NCI-H1930 (cell line): ENCODE data around the gene KRTAP5-6.

Experiments used
- DNase-seq, 2 experiments: peaks; one replicate each; lab custom pipeline; 2025; lab: John Stamatoyannopoulos, UW

Gene KRTAP5-6

DNA sequence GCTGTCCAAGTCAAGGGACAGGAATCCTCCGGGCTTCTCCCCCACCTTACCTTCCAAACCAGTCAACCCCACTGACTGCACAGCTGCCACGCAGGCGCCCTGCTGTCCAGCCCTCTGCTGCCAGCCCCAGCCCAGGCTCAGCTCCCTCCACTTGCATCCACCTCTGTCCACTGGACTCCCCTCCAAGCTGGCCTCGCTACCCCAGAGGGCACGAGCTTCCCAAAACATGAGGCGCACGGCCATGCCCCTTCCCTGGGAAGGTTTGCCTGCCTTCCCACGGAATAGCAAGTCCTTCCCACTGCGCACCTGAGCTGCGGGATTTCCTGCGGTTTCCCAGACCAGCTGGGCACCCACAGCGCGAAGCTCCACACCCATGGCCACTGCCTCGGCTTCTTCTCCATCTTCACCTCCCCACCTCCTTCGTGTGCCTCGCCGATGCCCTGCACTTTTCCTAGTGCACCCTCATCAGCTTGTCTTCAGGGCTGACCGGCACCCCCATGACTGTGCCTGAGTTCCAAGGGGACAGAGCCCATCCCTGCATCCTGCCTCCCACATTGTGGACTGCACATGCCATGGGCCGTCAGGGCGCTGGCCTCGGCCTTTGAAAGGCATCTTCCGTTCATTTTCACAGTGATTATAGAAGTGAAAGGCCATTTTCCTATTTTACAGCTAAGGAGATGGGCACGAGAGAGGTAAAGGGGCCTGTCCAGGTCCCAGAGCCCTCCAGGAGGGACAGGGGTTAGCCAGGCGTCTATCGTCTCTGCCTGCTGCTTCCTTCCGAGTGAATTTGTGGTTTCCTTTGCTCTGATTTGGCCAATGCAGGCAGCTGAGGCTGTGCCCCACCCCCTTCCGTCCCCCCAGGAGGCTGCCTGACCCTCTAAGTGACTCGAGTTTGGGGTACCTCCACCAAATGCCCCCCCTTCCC lies 37.0 kb downstream of the KRTAP5-6 start:
- DNase-seq = no peak

DNA sequence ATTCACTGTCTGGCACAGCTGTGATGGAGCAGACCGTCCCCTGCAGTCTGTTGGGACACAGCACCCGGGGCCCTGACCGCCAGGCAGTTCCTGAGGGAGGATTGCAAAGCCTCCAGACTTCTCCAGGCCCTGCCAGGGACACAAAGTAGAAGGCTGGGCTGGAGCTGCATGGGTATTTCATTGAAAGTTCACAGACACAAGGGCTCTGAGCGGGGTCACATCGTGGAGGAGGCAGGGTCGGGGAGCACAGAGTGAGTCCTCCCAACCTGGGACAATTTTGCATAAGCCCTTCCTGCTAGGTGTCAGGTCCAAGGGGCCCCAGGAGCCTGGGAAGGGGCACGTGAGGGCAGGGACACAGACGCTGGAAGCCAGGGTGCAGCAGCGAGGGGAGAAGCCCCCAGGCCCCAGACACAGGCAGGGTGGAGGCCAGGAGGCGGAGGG lies 37.7 kb downstream of the KRTAP5-6 start:
- no peak for DNase-seq

DNA sequence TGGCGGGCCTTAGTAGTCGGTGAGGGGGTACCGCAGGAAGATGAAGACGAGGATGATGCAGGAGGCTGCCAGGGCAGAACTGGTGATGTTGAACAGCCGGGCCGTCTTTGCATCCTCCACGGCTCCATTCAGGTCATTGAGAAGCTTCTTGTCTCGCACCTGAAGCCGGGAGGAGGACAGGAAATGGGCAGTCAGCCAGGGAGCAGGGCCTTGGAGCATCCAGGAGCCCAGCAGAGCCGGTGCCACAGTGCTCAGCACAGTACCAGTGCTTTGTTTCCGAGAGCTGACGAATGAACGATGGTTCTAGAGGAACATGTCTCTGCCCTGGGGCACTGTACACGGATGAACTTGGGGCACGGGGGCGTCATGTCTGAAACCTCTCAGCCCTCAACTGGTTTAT lies 38.3 kb downstream of the KRTAP5-6 start:
- DNase-seq = no peak

DNA sequence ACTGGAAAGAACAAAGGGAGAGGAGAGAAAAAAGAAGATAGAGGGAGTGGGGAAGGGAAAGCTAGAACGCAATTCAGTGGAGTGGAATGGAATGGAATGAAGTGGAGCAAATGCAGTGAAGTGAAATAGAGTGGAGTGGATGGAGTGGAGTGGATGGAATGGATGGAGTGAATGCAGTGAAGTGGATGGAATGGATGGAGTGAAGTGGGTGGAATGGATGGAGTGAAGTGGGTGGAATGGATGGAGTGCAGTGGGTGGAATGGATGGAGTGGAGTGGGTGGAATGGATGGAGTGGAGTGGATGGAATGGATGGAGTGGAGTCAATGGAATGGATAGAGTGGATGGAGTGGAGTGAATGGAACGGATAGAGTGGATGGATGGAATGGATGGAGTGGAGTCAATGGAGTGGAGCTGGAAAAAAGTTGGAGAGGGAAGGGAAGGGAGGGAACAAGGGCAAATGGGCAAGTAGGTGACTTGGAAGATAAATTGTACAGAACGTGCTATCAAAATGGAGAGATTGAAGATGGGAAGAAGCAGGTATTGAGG lies 39.5 kb downstream of the KRTAP5-6 start:
- DNase-seq = no peak

DNA sequence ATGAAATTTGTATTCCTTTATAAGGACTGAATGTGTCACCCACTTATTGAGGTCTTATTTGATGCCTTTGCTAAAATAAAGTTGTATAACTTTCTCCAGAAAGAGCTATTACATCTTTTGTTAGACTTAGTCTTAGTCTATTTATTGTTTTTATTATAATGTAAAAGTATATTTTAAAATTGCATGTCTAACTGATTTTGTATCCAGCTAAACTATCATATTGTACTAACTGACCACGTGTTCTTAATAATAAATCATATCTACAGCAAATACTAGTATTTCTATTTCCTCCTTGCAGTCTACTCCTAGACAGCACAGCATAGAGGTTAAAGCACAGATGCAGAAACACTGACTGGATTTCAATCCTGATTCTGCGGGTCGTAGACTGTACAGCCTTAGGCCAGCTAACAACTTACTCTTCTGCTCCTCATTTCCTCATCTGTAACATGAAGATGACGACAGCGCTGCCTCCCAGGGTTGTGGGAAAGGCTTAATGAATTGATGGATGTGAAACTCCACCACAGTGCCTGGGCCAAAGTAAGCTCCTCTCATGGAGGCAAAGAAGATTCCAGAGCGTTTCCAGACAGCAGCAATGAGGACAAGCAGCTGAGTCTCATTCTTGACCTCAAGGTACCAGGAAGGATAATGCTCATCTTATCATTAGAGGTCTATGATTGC lies 40.2 kb downstream of the KRTAP5-6 start:
- DNase-seq = no peak

DNA sequence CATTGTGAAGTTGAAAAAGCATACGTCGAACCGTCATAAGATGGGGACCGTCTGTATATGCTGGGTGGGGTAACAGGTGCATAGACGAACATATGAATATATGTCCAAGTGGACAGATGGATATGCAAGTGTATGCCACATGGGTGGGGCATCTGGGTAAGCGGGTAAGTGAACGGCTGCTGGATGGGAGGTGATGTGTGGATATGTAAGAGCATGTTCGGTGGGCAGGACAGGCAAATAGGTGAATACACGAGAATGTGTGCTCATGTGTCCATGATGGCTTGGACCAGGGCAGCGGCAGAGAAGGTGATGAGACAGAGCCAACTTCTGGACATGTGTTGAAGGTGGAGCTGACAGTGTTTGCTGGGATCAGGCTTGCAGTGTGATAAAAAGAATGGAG lies 41.4 kb downstream of the KRTAP5-6 start:
- DNase-seq = no peak

DNA sequence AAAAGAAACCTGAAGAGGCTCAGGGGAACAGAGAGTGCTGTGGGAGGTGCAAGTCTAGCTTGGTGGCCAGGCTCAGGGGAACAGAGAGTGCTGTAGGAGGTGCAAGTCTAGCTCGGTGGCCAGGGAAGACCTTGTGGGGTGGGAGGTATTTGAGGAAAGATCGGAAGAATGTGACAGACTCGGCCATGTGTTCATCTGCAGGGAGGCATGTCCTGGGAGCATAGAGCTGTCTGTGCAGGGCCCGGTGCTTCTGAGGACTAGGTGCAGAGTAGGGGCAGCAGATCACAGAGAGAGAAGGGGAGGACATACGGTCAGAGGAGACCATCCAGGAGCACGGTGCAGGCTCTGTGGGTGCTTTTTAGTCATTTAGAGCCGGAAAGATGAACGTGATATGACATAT lies 42.6 kb downstream of the KRTAP5-6 start:
- DNase-seq = no peak

DNA sequence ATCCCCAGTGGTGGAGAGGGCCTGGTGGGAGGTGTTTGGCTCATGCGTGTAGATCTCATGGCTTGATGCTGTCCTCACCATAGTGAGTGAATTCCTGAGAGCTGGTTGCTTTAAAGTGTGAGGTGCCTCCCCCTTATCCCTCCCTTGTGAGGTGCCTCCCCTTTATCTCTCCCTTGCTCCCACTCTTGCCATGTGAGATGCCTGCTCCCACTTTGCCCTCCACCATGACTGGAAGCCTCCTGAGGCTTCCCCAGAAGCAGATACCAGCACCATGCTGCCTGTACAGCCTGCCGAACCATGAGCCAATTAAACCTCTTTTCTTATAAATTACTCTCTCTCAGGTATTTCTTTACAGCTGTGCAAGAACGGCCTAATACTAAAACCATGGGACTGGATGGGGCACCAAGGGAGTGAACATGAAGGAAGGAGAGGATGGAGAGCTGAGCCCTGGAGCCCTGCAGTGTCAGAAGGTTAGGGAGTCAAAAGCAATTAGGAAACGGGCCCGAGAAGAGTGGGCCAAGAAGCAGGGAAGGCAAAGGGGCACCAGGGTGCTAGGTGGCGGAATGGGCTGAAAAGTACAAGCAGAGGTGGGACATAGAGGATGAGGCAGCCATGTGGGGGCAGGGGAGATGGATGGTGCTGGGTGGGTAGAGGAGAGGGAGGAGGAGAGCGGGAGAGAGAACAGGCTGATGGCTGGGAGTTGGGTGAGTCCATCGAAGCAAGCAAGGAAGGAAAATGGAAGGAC lies 44.0 kb downstream of the KRTAP5-6 start:
- no peak for DNase-seq

DNA sequence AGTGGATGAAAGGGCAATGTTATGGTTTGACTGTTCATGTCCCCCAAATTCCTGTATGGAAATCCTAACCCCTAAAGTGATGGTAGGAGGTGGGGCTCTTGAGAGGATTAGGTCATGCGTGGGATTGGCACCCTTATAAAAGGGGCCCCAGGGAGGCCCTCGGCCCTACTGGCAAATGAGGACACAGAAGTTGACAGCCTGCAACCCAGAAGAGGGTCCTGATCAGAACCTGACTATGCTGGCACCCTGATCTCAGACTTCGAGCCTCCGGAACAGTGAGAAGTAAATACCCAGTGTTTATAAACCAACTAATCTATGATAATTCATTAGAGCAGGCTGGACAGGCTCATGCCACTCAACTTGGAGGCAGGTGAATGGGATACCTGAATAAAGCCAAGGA lies 44.7 kb downstream of the KRTAP5-6 start:
- DNase-seq = no peak

DNA sequence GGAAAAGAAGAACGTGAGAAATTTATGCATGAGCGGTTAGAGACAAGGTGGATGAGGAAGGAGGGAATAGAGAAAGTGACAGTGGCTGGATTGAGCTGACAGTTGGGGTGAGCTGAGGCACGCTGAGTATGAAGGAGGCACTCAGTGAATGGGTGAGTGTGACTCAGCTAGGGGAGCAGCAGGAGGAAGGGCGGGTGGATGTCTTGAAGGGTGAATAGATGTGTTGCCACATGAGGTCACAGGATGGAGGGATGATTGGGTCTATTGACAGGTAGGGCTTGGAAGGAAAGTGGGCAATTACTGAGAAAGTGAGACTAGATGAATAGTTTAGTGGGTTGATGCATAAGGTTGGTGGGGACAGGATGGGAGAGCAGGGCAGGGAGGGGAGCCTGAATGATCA lies 45.4 kb downstream of the KRTAP5-6 start:
- DNase-seq = no peak

DNA sequence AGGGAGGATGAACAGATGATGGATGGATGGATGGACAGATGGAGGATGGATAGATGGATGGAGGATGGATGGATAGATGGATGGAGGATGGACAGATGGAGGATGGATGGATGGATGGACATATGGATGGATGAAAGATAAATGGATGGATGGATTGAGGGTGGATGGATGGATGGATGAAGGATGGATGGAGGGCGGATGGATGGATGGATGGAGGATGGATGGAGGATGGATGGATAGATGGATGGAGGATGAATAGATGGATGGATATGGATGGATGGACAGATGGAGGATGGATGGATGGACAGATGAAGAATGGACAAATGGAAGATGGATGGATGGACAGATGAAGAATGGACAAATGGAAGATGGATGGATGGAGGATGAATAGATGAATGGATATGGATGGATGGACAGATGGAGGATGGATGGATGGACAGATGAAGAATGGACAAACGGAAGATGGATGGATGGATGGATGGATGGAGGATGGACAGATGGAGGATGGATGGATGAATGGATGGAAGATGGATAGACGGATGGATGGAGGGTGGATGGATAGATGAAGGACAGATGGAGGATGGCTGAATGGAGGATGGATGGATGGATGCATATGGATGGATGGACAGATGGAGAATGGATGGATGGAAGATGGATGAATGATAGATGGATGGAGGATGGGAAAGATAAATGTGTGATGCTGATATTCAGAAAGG lies 46.0 kb downstream of the KRTAP5-6 start:
- no peak for DNase-seq

DNA sequence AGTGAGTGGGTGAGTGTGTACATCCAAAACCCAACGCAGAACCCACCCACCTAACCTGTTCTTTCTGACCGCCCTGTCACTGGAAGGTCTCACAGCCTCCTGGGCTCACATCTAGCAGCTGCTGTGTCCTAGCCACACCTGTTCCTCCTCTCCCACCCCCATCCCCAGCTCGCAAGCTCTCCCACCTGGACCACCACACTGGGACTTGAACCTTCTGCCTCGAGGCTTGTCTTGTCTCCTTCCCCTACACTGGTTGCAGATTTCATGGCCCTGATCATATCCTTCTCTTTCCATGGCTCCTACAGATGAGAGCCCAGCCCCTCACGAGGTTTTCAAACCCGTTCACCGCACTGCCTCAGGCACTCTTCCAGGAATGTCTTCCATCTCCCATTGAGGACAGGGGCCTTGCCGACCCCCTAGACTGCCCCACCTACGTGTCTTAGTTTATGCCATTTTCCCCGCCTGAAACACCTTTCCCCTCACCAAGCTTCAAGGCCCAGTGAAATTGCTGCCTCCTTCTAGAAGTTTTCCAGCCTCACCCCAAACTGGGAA lies 46.7 kb downstream of the KRTAP5-6 start:
- no peak for DNase-seq

DNA sequence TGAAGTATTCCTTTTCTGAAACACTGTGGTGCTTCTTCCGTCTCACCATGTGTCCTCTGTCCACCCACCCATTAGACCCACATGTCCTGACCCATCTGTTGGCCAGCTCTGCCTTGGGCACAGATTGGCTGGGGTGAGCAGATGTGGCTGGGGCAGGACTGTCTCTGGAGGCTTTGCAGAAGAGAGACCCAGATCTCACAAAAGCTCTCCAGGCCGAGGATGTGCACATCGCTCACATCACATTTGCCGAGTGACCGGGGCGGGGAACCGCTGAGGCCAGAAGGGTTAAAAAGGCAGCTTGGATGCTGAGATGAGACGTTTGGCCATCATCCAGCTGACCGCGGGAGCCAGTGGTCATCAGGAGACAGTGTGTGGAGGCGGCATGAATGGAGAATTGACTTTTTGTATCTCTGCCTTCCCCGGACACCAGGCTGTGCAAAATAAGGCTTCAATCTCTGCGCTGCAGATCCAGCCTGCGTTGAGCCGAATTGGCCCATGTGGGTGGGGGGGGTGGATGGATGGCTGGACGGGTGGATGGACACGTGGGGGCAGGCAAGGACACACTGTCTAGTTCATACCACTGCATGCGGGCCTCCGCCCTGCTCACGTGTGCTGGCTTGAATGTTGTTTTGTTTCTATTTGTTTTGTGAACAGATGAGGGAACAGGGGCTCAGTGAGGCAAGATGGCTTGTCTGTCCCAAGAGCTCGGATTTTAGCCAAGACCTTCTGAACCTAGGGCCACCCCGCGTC lies 47.3 kb downstream of the KRTAP5-6 start:
- DNase-seq = no peak

DNA sequence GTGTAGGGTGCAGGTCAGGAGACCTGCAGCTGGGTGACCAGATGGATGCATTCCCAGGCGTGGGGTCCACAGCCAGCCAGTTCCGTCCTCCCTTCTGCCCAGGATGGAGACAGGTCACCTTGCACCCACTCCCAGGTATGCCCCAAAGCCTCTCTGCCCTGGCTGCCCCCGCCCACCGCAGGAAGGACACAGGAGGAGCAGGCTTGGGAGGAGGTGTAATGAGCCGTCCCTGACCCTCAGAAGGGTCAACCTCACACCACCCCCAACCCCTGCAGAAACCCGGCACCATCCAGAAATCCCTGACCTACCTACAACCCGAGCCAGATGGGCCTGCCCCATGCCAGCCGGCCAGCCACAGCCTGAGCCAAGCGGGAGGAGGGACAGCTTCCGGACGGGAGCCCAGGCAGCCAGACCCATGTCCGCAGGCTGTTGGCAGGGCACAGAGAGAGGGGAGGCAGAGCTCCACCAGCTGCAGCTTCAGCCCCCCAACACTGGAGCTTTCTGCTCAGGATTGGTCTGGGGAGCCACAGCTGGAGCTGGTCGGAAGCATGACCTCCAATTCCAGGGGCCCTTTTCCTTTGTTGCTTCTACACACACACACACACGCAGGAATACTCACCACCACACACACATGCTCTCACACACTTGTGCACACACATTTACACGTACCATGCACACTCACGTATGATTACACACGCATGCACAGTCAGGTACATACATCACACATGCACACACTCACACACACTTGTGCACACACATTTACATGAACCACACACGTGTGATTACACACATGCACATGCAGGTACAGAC lies 48.1 kb downstream of the KRTAP5-6 start:
- no peak for DNase-seq

DNA sequence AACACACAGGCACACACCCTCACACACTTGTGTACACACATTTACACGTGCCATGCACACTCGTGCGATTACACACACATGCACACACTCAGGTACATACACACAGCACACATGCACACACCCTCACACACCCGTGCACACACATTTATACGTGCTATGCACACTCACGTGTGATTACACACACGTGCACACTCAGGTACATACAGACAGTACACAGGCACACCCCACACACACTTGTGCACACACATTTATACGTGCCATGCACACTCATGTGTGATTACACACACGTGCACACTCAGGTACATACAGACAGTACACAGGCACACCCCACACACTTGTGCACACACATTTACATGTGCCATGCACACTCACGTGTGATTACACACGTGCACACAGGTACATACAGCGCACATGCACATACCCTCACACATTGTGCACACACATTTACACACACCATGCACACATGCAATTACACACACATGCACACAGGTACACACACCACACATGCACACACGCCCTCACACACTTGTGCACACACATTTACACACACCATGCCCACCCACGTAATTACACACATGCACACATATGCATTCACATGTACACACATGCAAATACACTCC lies 48.8 kb downstream of the KRTAP5-6 start:
- no peak for DNase-seq

DNA sequence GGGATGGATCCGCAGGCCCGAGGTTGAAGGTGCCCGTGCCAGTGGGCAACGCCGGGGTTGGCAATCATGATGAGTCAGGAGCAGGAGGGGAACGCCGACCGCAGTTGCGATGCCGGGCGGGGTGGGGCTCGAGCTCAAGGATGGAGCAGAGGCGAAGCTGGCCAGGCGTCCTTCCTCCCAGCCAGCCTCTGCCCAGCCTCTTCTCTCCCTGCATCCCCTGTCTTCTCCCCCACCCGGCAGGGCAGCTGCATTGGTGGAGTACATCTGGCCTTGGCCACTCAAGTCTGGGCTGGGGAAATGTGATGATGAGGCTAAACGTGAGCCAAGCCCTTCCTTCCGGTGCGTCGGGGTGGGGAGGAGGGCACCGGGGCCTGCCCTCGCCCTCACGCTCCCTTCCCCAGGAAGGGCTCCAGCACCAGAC lies 49.5 kb downstream of the KRTAP5-6 start:
- no peak for DNase-seq

DNA sequence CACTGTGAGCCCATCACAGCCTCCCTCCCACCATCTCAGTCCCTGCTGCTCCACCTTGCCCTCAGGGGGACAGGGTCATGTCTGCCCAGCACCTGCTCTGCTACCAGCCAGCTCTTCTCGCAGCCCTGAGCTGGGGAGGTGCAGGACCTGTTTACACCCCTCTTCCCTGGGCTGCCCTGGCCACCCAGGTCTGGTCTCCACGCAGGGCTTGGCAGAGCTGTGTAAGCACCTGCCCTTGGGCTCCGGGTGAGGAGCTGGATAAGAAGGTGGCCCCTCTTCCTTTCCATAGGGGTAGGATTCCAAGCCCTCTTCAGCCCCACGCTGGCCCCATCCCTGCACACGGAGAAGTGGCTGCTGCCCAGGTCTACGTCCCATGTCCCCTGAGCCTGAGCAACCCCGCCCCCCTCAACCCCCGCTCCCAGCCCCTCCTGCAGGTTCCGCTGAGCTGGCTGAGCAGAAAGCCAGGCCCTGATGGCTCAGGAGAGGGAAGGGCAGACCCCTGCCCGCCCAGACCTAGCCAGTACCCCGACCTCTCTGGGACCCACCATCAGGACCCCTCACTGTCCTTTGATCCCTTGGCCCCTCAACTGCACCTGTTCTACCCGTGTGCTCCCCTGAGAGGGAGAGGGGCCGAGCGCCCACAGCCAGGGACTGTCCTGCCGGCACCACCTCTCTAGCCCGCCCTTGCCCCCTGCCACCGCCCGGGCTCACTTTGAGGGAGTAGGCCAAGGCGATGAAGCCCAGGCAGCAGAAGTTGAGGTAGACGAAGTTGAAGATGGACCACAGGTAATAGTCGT lies 50.2 kb downstream of the KRTAP5-6 start:
- DNase-seq = no peak
